Smooth muscle cell (in vitro differentiated cells): Measurements from ENCODE around the gene CGNL1. TPM values are rescaled to one million over a fixed set of nuclear protein-coding genes. Genes with fewer than 3 reads are reported as not detected.

Experiments
- DNase-seq: peaks from one replicate; lab custom pipeline; 2025; ENCODE audit not compliant: unreplicated experiment; lab: John Stamatoyannopoulos, UW
- H2AFZ ChIP-seq: fragments of 200-600 bp; sonication (generic); 2 replicates; pipeline ENCODE4 v1.6.0; 2016; ENCODE audit warnings: antibody characterized with exemption, low read depth, mild to moderate bottlenecking
- H3F3A ChIP-seq: fragments of 200-600 bp; sonication (generic); 2 replicates; pipeline ENCODE4 v1.6.0; 2017; ENCODE audit warnings: antibody characterized with exemption, low read depth
- H3K27ac ChIP-seq: fragments of 200-600 bp; sonication (generic); 2 replicates; pipeline ENCODE4 v1.5.1; 2016; ENCODE audit warnings: low read depth, mild to moderate bottlenecking
- H3K27me3 ChIP-seq: fragments of 200-600 bp; sonication (generic); 2 replicates; pipeline ENCODE4 v1.6.1; 2016; ENCODE audit warnings: low read depth, mild to moderate bottlenecking
- H3K36me3 ChIP-seq: fragments of 200-600 bp; sonication (generic); 2 replicates; pipeline ENCODE4 v1.5.1; 2016; ENCODE audit warnings: low read depth
- H3K4me1 ChIP-seq: fragments of 200-600 bp; sonication (generic); 2 replicates; pipeline ENCODE4 v1.5.1; 2016; ENCODE audit warnings: low read depth
- H3K4me2 ChIP-seq: fragments of 200-600 bp; sonication (generic); 2 replicates; pipeline ENCODE4 v1.6.0; 2016; ENCODE audit warnings: mild to moderate bottlenecking
- H3K4me3 ChIP-seq: fragments of 200-600 bp; sonication (generic); 2 replicates; pipeline ENCODE4 v1.5.1; 2016; ENCODE audit warnings: mild to moderate bottlenecking
- H3K79me2 ChIP-seq: fragments of 200-600 bp; sonication (generic); 2 replicates; pipeline ENCODE4 v1.6.0; 2016; ENCODE audit warnings: low read depth, mild to moderate bottlenecking
- H3K9ac ChIP-seq: fragments of 200-600 bp; sonication (generic); 2 replicates; pipeline ENCODE4 v1.6.0; 2016; ENCODE audit warnings: low read depth
- H3K9me3 ChIP-seq: fragments of 200-600 bp; sonication (generic); replicated peaks from 2 replicates; pipeline ENCODE4 v1.5.1; 2016; ENCODE audit warnings: low read depth
- H4K20me1 ChIP-seq: fragments of 200-600 bp; sonication (generic); 2 replicates; pipeline ENCODE4 v1.6.0; 2016; ENCODE audit warnings: low read depth
- CTCF ChIP-seq: fragments of 200-600 bp; sonication (generic); IDR thresholded peaks from 2 replicates; pipeline ENCODE4 v1.5.1; 2017; ENCODE audit warnings: borderline replicate concordance, mild to moderate bottlenecking, antibody characterized with exemption; ENCODE audit not compliant: insufficient read depth, poor library complexity, severe bottlenecking
- WGBS: methylation state at CpG from one replicate; pipeline ENCODE4 v1.1.7; 2016; ENCODE audit warnings: low lambda C conversion rate; 5-methylcytosine and 5-hydroxymethylcytosine counted together
- polyA plus RNA-seq: library from polyadenylated mRNA; unstranded; fragments of >200 nt; fragmentation: Nextera tagmentation; extraction: Ambion mirVana; gene quantifications from 2 replicates; pipeline ENCODE4 v1.2.1, GENCODE V29; 2016
- total RNA-seq: library from RNA; depleted of rRNA; stranded (reverse); fragments of >200 nt; gene quantifications from 2 replicates; pipeline ENCODE4 v1.2.3, GENCODE V29; 2014

The CGNL1 gene
- total and polyA plus RNA-seq, 2 experiments from 2014 or later: 4.2 to 9.5 TPM

GRCh38 chr15:57583282-57583681, 207.0 kb downstream of the CGNL1 start:
- Histone ChIP-seq H4K20me1 (no peaks in the 10 kb centered on the region), H3K36me3 (no peaks in the 10 kb centered on the region), H3K27ac (no peak overlapping the region), H3K4me2 (no peak overlapping the region), H3F3A (no peaks in the 10 kb centered on the region), H3K9me3 (no peaks in the 10 kb centered on the region), H2AFZ (no peak overlapping the region), H3K27me3 (no peaks in the 10 kb centered on the region), H3K4me3 (no peak overlapping the region), H3K9ac (no peak overlapping the region), H3K79me2 (no peaks in the 10 kb centered on the region), H3K4me1 (no peaks in the 10 kb centered on the region)
- DNase-seq: no peak
- 90% methylated on average over 2 of the region's 2 CpGs for WGBS
- TF ChIP-seq CTCF: no peak

GRCh38 chr15:57583720-57584119, 207.4 kb downstream of the CGNL1 start:
- H3K9me3 ChIP-seq: no peaks in the 10 kb centered on the region
- WGBS: 88% methylated on average over 3 of the region's 3 CpGs

GRCh38 chr15:57586661-57587424, 210.5 kb downstream of the CGNL1 start:
- Histone ChIP-seq H3K27ac (no peak overlapping the region), H3K36me3 (no peaks in the 10 kb centered on the region), H3K9me3 (no peaks in the 10 kb centered on the region), H3K4me2 (no peak overlapping the region), H2AFZ (no peak overlapping the region), H3F3A (no peaks in the 10 kb centered on the region), H4K20me1 (no peaks in the 10 kb centered on the region), H3K27me3 (no peaks in the 10 kb centered on the region), H3K4me3 (no peak overlapping the region), H3K79me2 (no peaks in the 10 kb centered on the region), H3K9ac (no peak overlapping the region), H3K4me1 (no peaks in the 10 kb centered on the region)
- no peak for DNase-seq
- TF ChIP-seq CTCF: no peak
- WGBS: 78% methylated on average over 6 of the region's 6 CpGs

More at GRCh38 chr15:57583720-57584119, 207.4 kb downstream of the CGNL1 start:
- Histone ChIP-seq H3K36me3 (no peaks in the 10 kb centered on the region), H3K79me2 (no peaks in the 10 kb centered on the region), H4K20me1 (no peaks in the 10 kb centered on the region), H3K9ac (no peak overlapping the region), H3K27me3 (no peaks in the 10 kb centered on the region), H3K27ac (no peak overlapping the region), H3K4me2 (no peak overlapping the region), H3F3A (no peaks in the 10 kb centered on the region), H3K4me1 (no peaks in the 10 kb centered on the region), H3K4me3 (no peak overlapping the region), H2AFZ (no peak overlapping the region)
- no peak for TF ChIP-seq CTCF
- no peak for DNase-seq

- H3K9me3 ChIP-seq: no peaks in the 10 kb centered on the region
- H3K27ac ChIP-seq: no peak overlapping the region
- no peak overlapping the region for H2AFZ ChIP-seq
- no peak for DNase-seq
- H3K27me3 ChIP-seq: no peaks in the 10 kb centered on the region
- no peaks in the 10 kb centered on the region for H3K4me1 ChIP-seq
- WGBS: 36% methylated on average over 1 of the region's 1 CpG
- TF ChIP-seq CTCF: no peak
- H4K20me1 ChIP-seq: no peaks in the 10 kb centered on the region
- H3K36me3 ChIP-seq: no peaks in the 10 kb centered on the region
- no peaks in the 10 kb centered on the region for H3F3A ChIP-seq
- no peak overlapping the region for H3K9ac ChIP-seq
- no peak overlapping the region for H3K4me3 ChIP-seq
- H3K4me2 ChIP-seq: no peak overlapping the region
- H3K79me2 ChIP-seq: no peaks in the 10 kb centered on the region
Observed at GRCh38 chr15:57589281-57589680, 213.0 kb downstream of the CGNL1 start.
